Parathyroid adenoma (tissue), 2 donors: ENCODE results near the gene FBXW10.
"Not testable (repeated sequence)": the region's sequence is repeated elsewhere in the genome, so short reads cannot be mapped to it uniquely, and the experiment has no call there.

Source experiments
- H2AFZ ChIP-seq: fragments of 300-600 bp; sonication (generic); one replicate; pipeline ENCODE4 v1.7.0; 2017; ENCODE audit warnings: antibody characterized with exemption, mild to moderate bottlenecking
- H3K27ac ChIP-seq: fragments of 300-600 bp; sonication (generic); one replicate; pipeline ENCODE4 v1.7.0; 2017
- H3K27me3 ChIP-seq: fragments of 300-600 bp; sonication (generic); one replicate; pipeline ENCODE4 v1.7.0; 2017; ENCODE audit warnings: low read length; ENCODE audit not compliant: control insufficient read depth, insufficient read depth
- H3K36me3 ChIP-seq: fragments of 300-600 bp; sonication (generic); one replicate; pipeline ENCODE4 v1.7.0; 2017; ENCODE audit warnings: low read length; ENCODE audit not compliant: control insufficient read depth, insufficient read depth
- H3K4me1 ChIP-seq: fragments of 300-600 bp; sonication (generic); one replicate; pipeline ENCODE4 v1.7.0; 2017; ENCODE audit warnings: control low read depth
- H3K4me2 ChIP-seq: fragments of 300-600 bp; sonication (generic); one replicate; pipeline ENCODE4 v1.7.0; 2017; ENCODE audit warnings: low read length
- H3K4me3 ChIP-seq: fragments of 300-600 bp; sonication (generic); one replicate; pipeline ENCODE4 v1.7.0; 2017; ENCODE audit warnings: low read depth, low read length
- H3K79me2 ChIP-seq: fragments of 300-600 bp; sonication (generic); one replicate; pipeline ENCODE4 v1.7.0; 2017; ENCODE audit warnings: control low read depth
- H3K9ac ChIP-seq: fragments of 300-600 bp; sonication (generic); one replicate; pipeline ENCODE4 v1.7.0; 2017; ENCODE audit warnings: mild to moderate bottlenecking
- H3K9me3 ChIP-seq: fragments of 300-600 bp; sonication (generic); one replicate; pipeline ENCODE4 v1.7.0; 2017; ENCODE audit warnings: low read length; ENCODE audit not compliant: control insufficient read depth
- CTCF ChIP-seq: fragments of 300-600 bp; sonication (generic); IDR thresholded peaks from one replicate; pipeline ENCODE4 v1.7.0; 2017; ENCODE audit warnings: antibody characterized with exemption, mild to moderate bottlenecking
- donor health status: primary hyperparathyroidism.

FBXW10 gene

GRCh38 chr17:18753829-18754409 lies 10.1 kb downstream of the FBXW10 start:
- not testable (repeated sequence) for H3K36me3 ChIP-seq, H3K79me2 ChIP-seq, H3K4me1 ChIP-seq, H3K27me3 ChIP-seq, H3K27ac ChIP-seq, H3K9me3 ChIP-seq, H3K4me2 ChIP-seq, H2AFZ ChIP-seq, H3K4me3 ChIP-seq, H3K9ac ChIP-seq

- not testable (repeated sequence) for H3K79me2 ChIP-seq, H3K27ac ChIP-seq, H3K4me3 ChIP-seq, H3K36me3 ChIP-seq, H3K4me1 ChIP-seq, H3K27me3 ChIP-seq, H3K9me3 ChIP-seq, H3K9ac ChIP-seq, H2AFZ ChIP-seq, H3K4me2 ChIP-seq
Measured at GRCh38 chr17:18755969-18756368, 12.1 kb downstream of the FBXW10 start.

- not testable (repeated sequence) for H3K27me3 ChIP-seq, H3K9ac ChIP-seq, H3K36me3 ChIP-seq
Measured at GRCh38 chr17:18757368-18758044, 13.7 kb downstream of the FBXW10 start.

GRCh38 chr17:18758344-18758743 lies 14.5 kb downstream of the FBXW10 start:
- not testable (repeated sequence) for H3K9me3 ChIP-seq, H3K36me3 ChIP-seq, H3K4me2 ChIP-seq, H3K27me3 ChIP-seq, H3K4me1 ChIP-seq, H3K9ac ChIP-seq, H3K27ac ChIP-seq, H3K4me3 ChIP-seq, H3K79me2 ChIP-seq, H2AFZ ChIP-seq

More at GRCh38 chr17:18757368-18758044, 13.7 kb downstream of the FBXW10 start:
- not testable (repeated sequence) for H3K79me2 ChIP-seq, H3K9me3 ChIP-seq, H2AFZ ChIP-seq, H3K27ac ChIP-seq, H3K4me3 ChIP-seq, H3K4me1 ChIP-seq, H3K4me2 ChIP-seq

- H3K79me2 ChIP-seq, H3K36me3 ChIP-seq, H3K9ac ChIP-seq, H3K4me1 ChIP-seq, H3K27me3 ChIP-seq, H2AFZ ChIP-seq, H3K27ac ChIP-seq, H3K4me3 ChIP-seq, H3K4me2 ChIP-seq, H3K9me3 ChIP-seq: not testable (repeated sequence)
Measured at GRCh38 chr17:18760221-18760620, 16.4 kb downstream of the FBXW10 start.

GRCh38 chr17:18770572-18770971 lies 26.7 kb downstream of the FBXW10 start:
- not testable (repeated sequence) for H3K4me1 ChIP-seq, H3K4me3 ChIP-seq, H3K9me3 ChIP-seq, H3K27ac ChIP-seq, H3K36me3 ChIP-seq, H2AFZ ChIP-seq, H3K79me2 ChIP-seq, H3K9ac ChIP-seq, H3K27me3 ChIP-seq, H3K4me2 ChIP-seq

GRCh38 chr17:18771066-18771465 lies 27.2 kb downstream of the FBXW10 start:
- H3K9me3 ChIP-seq, H3K36me3 ChIP-seq: not testable (repeated sequence)

GRCh38 chr17:18772471-18772870 lies 28.6 kb downstream of the FBXW10 start:
- TF ChIP-seq CTCF = no peak
- H3K27ac ChIP-seq = no peak overlapping the region
- no peak overlapping the region for H3K4me3 ChIP-seq
- H2AFZ ChIP-seq = no peak overlapping the region
- H3K36me3 ChIP-seq = no peaks in the 10 kb centered on the region
- no peak overlapping the region for H3K9ac ChIP-seq
- H3K79me2 ChIP-seq = no peaks in the 10 kb centered on the region
- H3K4me1 ChIP-seq = no peaks in the 10 kb centered on the region
- H3K9me3 ChIP-seq = no peaks in the 10 kb centered on the region
- no peak overlapping the region for H3K4me2 ChIP-seq
- no peaks in the 10 kb centered on the region for H3K27me3 ChIP-seq

More at GRCh38 chr17:18771066-18771465, 27.2 kb downstream of the FBXW10 start:
- not testable (repeated sequence) for H2AFZ ChIP-seq, H3K79me2 ChIP-seq, H3K9ac ChIP-seq, H3K27ac ChIP-seq, H3K27me3 ChIP-seq, H3K4me2 ChIP-seq, H3K4me3 ChIP-seq, H3K4me1 ChIP-seq

GRCh38 chr17:18780991-18781718 lies 37.3 kb downstream of the FBXW10 start, which contains the start of gene TVP23B:
Gene TVP23B, plus strand, starts transcription at chr17:18781183. Its CDS starts 111 bp downstream, at chr17:18781294.
- not testable (repeated sequence) for H3K4me2 ChIP-seq, H3K9ac ChIP-seq
- peak within 1 kb of the TSS; percentile 69 for H3K27ac ChIP-seq

GRCh38 chr17:18781805-18782204 lies 38.0 kb downstream of the FBXW10 start:
- H3K4me3 ChIP-seq, H3K4me2 ChIP-seq, H3K79me2 ChIP-seq, H3K4me1 ChIP-seq, H3K27me3 ChIP-seq, H3K27ac ChIP-seq, H3K9me3 ChIP-seq, H3K9ac ChIP-seq, H2AFZ ChIP-seq, H3K36me3 ChIP-seq: not testable (repeated sequence)

More at GRCh38 chr17:18780991-18781718, 37.3 kb downstream of the FBXW10 start, which contains the start of gene TVP23B:
- not testable (repeated sequence) for H3K79me2 ChIP-seq, H3K4me1 ChIP-seq, H3K9me3 ChIP-seq, H3K27me3 ChIP-seq, H3K36me3 ChIP-seq
- Histone ChIP-seq H2AFZ (peak within 1 kb of the TSS; percentile 66), H3K4me3 (peak within 1 kb of the TSS; percentile 65)
